HG03097 (cell line): ENCODE data around the gene CEBPA.

Experiments
- ATAC-seq: cut with Tn5 transposase; IDR thresholded peaks from one replicate; pipeline ENCODE4 v1.9.1; 2021; ENCODE audit not compliant: unreplicated experiment, low FRiP score

CEBPA gene

DNA sequence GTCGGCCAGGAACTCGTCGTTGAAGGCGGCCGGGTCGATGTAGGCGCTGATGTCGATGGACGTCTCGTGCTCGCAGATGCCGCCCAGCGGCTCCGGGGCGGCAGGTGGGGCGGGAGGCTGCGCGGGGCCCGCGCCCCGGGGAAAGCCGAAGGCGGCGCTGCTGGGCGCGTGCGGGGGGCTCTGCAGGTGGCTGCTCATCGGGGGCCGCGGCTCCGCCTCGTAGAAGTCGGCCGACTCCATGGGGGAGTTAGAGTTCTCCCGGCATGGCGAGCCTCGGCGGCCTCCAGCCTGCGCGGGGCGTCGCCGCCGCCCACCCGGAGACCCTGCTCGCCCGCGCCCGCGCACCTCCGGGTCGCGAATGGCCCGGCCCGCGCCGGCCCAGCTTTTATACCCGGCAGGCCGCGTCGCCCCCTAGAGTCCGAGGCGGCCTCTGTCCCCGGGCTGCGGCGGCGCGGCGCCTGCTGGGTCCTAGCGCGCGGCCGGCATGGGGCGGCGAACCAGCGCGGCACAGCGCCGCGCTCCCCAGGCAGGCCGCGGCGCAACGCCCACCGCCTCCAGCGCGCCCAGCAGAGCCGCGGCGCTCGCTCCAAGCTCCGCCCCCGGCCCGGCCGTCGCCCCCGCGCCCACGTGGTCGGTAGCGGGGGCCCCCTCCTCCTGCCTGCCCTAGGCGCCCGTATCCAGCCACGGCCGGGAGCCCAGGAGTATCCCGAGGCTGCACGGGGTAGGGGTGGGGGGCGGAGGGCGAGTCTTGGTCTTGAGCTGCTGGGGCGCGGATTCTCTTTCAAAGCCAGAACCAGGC, at the start of gene CEBPA:
CEBPA (minus strand) TSS at position 360 of the 799 bp plus-strand sequence; CDS start at position 240, 120 bp downstream.
- peak; percentile 55 for ATAC-seq

DNA sequence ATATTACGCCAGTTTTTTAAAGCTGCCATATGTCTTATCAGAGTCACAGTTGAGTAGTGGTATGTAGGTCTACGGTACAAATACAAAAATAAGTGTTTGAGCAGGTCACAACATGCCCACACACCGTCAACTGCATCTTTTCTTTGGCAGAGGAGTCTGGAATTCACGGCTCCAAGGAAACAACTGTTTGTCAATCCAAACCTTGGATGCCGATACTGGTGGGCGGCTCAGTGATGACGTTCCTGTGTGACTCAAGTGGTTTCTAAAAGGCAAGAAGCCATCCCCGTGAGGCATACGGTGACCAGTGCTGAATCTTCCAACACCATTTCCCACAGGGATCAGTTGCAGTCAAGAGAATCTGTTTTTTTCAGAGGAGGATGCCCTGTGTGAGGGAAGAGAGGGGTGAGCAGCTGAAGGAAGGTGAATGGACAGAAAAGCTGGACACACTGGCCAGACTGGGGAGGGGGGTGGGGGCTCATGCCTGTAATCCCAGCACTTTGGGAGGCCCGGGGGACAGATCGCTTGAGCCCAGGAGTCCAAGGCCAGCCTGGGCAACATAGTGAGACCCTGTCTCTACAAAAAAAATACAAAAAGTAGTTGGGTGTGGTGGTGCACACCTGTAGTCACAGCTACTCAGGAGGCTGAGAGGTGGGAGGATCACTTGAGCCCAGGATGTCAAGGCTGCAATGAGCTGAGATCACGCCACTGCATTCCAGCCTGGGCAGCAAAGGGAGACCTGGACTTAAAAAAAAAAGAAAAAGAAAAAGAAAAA, 48.4 kb upstream of the CEBPA start:
- no peak for ATAC-seq

DNA sequence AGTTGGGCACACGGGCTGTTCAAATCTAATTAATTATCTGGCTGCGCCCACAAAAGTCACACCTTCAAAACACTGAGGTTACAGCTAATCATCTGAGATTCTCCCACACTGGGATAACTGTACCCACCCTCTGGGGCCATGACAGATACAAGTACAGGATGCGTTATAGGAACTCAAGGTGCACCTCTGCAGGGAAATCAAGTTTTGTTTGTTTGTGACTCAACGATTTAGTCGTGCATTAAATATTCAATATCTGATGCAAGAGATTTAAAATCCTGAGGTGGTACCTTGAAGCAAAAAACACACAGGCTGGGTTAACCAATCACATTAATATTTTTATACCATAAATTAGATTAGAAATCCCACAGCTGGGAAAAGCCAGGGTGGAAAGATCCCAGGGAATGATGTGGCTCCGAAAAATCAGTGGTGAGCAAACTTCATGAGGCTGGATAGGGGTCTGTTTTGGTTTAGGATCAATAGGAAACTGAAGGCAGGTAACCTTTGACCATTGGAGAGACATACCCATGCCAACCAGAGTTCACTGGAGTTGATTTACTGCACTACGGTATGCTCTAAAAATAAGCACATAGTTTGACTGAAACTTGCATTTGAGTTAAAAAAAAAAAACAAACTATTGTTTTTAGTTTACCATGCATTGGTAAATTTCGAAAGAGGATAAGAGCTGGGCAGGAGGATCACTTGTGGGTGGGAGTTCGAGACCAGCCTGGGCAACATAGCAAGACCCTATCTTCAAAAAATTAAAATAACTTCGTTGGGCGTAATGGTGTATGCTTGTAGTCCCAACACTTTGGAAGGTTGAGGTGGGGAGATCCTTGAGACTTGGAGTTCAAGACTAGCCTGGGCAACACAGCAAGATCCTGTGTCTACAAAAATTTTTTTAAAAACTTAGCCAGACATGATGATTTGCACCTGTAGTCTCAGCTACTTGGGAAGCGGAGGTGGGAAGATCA, 47.3 kb upstream of the CEBPA start:
- ATAC-seq, result no peak

DNA sequence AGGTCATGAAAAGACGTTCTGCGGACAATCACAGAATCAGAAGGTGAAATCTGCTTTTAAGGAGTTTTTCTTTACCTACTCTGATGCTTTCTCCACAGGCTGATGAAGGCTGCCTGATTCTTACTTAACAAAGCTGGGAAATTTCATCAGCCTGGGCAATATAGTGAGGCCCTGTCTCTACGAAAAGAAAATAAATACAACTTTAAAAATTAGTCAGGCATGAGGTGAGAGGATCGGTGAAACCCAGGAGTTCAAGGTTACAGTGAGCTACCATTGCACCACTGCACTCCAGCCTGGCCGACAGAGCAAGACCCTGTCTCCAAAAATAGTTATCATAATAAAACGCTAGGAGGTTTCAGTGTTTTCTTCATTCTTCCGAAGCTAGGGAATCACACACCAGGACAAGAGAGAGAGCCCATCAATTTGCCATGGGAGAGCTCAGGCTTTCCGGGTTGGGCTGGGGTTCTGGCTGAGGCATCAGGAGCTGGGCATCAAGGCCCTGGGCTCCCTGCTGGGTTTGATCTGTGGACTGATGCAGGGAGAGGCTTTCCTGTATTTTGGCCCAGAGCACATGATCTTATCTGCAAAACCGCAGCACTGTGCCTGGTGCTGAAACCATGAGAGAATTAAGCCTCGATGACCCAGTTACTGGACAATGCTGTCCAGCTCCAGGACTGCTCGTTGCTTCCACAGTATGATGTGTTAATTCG, 46.1 kb upstream of the CEBPA start:
- ATAC-seq, result no peak

DNA sequence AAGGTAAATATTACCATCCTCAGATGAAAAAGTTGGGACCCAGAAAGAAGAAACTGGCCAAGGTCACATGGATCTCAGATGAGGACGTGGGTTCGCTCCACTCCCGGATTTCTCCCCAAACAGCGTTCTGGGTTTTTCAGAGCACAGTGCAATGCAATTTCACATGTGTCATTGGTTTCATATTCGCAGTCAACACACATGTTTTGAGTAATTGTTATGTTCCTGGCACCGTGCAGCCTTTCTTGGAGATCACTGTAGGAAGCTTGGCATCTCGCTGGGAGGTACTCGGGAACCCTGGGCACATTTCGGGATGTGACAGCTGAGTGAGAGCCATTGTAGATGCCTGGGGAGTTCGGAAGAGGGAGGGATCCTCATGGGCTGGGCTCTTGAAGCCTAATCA, 45.0 kb upstream of the CEBPA start:
- ATAC-seq, result no peak

DNA sequence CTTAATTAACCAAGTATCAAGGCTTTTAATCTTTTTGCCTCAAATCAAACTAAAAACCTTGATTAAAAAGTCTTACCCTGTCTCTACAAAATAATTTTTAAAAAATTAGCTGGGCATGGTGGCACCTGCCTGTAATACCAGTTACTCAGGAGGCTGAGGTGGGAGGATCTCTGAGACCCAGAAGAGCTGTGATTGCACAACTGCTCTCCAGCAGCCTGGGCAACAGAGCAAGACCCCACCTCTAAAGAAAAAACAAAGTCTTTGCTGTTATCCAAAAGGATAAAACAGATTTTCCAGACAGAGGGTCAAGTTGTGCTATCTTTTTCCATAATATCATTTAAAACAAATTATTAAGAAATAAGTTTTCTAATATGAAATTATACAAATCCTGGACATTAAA, 44.3 kb upstream of the CEBPA start:
- no peak for ATAC-seq

DNA sequence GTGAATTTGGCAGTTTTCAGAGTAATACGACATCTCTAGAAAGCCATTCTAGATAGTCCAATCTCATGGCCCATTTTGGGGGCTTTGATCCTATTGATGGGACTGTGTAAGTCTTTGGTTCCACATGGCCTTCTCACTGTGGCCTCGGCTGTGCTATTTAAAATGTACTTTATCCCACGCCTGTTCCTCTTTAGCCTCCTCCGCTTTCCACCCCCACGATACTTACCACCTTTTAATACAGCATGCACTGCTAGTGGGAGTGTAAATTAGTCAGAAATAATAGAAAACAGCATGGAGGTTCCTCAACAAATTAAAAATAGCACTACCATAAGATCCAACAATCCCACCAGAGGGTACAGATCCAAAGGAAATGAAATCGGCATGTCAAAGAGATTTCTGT, 42.8 kb upstream of the CEBPA start:
- ATAC-seq, result no peak

DNA sequence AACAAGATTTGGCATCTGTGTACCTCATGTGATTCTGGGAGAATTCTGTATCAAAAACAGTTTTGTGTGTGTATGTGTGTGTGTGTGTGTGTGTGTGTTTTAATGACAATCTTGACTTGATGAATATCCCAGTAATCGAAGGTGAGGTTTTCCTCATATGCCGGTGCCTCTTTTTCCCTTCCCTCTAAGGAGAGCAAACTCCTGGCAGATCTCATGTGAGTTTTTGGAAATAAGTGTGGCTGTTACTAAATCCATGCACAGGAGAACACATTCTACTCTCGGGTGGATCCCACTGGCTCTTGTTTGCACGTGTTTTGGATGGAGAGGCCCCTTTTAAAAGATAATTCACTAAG, 42.2 kb upstream of the CEBPA start:
- no peak for ATAC-seq

DNA sequence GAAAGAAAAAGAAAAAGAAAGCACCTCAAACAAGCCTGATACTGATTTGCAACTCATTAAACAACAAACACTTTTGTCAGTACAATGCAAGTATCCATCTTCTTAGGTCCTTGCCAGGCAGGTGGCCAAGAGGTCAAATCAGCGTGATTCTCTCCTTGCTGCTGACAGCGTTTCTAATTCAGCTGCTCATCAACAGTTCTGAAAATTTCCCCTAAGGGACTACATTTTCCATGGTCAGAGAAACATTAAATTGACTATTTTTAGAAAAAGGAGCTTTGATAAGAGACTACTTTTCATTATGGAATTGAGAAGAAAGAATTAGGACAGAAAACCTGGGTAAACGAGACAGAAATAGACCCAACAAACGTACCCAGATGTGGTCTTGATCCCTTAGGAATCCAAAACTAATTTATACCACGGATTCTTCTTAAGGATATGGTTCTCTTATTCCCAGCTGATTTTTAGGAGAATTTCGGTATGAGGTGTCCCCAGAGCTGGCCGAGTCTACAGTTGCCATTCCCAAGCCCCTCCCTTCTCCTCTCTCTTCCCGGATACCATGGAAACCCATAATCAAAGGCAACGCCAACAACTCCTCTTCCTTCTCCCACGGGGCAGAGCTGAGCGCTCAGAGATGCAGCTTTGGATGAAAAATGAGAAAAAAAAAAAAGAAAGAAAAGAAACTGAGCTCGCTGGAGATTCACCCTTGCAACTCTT, 41.7 kb upstream of the CEBPA start:
- ATAC-seq, result no peak

DNA sequence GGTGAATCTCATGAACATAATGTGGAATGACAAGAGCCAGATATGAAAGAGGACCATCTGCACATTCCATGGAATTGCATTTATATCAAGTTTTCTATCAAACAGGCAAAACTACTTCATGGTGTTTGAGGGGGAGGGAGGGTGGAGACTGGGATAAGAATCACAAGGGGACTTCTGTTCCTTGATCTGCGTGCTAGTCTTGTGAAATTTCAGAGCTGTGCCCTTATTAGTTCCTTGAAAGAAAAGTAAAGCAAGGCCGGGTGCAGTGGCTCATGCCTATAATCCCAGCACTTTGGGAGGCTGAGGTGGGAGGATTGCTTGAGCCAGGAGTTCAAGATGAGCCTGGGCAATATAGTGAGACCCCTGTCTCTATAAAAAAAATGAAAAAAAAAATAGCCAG, 41.0 kb upstream of the CEBPA start:
- no peak for ATAC-seq

DNA sequence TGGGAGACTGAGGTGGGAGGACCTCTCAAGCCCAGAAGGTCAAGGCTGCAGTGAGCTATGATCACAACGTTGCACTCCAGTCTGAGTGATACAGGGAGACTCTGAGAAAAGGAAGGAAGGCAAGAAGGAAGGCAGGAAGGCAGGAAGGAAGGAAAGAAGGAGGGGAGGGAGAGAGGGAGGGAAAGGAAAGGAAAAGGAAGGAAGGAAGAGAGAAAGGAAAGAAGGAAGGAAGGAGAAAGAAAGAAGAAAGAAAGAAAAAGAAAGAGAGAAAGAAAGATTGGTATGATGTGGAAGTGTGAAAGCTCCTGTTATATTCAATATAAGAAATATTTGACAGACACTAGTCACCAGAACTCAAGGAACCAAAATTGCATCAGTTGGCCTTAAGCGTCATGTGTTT, 38.7 kb upstream of the CEBPA start:
- no peak for ATAC-seq

DNA sequence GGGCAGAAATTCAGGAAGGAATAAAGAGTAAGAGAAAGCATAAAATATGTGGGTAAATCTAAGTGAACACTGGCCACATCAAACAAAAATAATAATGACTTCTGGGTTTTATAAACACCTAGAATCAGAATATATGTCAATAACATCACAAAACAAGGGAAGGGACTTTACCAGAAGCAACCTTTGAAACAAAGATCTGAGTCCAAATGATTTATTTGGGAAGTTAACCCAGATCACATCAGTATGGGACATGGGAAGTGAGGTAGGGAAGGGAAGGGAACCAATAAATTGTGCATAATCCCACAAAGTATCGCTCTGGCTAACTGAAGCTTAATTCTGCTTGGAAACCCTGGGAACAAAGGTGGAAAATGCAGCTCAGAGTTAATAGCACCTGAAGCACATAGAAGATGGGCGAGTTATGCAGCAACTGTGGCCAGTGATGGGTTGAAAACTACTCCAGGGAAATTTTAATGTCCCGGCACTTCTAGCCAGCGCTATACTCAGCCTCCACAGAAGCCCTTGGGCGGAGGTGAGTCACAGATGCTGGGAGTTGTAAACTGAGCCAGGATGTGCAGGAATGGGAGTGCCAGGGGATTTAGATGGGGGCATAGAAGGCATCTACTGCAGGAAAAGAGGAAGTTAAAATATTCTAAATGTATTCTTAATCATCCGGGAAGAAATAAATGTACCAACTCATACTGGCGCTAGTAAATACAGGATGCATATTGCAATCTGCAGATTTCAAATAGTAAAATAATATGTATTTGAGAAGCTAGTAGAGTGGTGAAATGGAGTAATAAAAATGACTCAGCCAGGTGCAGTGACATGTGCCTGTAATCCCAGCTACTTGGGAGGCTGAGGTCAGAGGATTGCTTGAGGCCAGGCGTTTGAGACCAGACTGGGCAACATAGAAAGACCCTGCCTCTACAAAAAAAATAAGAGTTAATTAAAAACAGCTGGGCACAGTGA, 37.0 kb upstream of the CEBPA start:
- no peak for ATAC-seq

DNA sequence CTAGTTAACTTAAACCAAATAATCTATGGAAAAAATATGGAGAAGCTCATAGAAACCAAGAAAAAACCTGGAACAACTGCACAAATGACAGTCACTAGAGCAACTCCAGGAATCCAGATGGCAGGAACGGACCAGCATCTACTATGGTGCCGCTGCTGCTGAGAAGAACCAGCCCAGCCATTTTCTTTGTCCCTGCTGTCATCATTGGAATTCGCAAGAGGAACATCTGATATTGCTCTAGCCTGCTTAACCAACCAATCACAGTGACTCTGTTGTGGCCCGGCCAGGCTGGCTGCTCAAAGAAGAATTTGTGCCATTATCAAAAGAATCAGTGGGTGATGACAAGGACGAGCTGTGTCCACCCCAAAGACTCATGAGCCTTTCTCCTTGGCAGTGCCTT, 33.1 kb upstream of the CEBPA start:
- ATAC-seq, result no peak

DNA sequence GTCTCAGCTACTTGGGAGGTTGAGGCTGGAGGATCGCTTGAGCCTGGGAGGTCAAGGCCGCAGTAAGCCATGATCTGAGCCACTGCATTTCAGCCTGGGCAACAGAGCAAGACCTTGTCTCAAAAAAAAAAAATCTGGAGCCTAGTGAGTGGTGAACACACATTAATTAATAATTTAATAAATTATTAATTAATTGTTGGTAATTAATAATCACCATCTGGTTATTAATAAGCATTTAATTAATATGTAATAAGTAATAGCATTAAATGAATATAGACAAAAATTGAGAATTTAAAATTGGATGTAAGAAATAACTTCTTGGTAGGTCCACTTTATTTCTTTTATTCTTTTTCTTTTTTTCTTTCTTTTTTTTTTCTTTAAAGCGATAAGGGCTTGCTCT, 31.9 kb upstream of the CEBPA start:
- ATAC-seq, result no peak

DNA sequence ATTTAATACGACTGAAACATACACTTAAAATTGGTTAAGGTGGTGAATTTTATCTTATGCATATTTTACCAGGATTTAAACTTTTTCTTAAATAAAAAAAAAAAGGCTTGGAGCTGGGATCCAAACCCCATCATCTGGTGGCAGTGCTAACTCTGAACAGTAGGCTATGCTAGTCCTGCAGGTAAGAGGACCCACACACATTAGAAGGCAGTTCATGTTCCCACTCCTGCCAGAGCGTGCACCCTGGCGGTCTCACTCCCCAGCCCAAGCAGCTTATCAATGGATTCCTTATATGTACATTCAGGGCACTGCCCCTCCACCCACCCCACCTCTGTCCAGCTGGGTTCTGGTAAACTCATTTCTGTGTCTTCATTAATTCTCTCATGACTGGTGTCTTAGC, 31.3 kb upstream of the CEBPA start:
- ATAC-seq, result no peak

DNA sequence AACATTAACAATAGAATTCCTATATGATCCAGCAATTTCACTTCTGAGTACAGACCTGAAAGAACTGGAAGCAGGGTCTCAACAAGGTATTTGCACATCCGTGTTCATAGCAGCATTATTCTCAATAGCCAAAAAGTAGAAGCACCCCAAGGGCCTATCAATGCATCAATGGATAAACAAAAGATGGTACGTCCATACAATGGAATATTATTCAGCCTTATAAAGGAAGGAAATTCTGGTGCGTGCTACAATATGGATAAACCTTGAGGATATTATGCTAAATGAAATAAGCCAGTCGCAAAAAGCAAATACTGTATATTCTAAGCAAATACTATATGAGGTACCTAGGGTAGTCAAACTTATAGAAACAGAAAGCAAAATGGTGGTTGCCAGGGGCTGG, 30.8 kb upstream of the CEBPA start:
- no peak for ATAC-seq

DNA sequence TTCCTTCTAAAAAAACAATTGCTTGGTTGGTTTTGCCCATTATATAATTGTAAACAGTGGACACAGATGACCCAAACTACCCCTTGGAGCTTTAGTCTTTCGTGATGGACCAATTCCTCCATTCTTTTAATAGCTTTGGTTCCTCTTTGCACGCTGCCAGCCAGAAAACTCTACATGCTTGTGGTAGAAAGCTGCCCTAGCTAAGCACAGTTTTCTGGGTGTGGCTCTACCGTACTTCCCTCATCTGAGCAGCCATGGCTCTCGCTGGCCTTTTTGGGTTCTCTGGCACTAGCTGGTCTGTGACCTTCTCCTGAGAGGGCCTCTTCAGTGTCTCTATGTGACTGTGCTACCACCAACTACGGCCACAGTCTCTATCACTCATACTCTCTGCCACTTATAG, 29.9 kb upstream of the CEBPA start:
- ATAC-seq, result no peak

DNA sequence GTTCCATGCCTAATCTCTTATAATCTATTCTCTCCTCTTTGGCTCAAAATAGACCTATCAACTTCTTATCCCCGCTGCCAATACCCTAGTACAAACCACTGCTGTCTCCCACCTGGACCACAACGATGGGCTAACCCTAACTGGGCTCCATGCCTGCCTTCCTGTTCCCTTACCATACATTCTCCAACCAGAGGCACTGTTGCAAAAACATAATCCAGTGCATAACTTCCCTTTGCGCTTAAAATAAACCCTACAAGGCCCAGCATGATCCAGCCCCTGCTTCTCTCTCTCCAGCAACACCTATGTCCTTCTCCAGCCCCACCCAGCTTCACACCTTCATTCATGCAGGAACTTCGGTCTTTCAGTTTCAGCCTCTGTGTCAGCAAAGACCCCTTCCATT, 27.4 kb upstream of the CEBPA start:
- ATAC-seq, result no peak

DNA sequence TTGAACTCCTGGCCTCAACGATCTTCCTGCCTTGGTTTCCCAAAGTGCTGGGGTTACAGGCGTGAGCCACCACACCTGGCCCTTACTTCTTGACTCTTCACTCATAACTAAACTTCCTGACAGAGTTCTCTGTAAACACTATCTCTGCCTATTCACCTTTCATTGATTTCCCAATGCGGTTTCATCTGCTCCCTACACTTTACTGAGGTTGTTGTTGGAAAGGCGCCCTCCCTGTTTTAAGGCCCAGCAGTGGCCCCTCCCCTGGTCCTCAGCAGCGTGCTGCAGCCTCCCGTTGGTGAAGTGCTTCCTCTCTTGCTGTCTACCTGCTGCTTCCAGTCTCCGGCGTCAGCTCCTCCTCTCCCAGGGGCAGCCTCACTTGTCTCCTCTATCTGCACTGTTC, 26.7 kb upstream of the CEBPA start:
- no peak for ATAC-seq
